CD4-positive, CD25-positive, alpha-beta regulatory T cell (primary cell): ENCODE measurements around the gene FDX2. TPM values are rescaled to one million over a fixed set of nuclear protein-coding genes. Genes with fewer than 3 reads are reported as not detected.
A peak's percentile ranks its signal among the peaks of the same experiment; 100 is the strongest.

Experiments used
- ATAC-seq, 2 donors: fragments of 150-1000 bp; cut with Tn5 transposase; one replicate each; pipeline ENCODE4 v1.10.0; 2021; ENCODE audit warnings: low read depth in 2 of 2, moderate number of reproducible peaks in 2 of 2, moderate library complexity in 1 of 2
- DNase-seq, 3 donors: peaks; one replicate each; pipeline versions ENCODE4 v3.0.0 to v3.0.0-alpha.2; 2012 to 2022; ENCODE audit warnings: mixed read lengths in 1 of 3
- H3K27ac ChIP-seq: one replicate; pipeline ENCODE4 v1.7.0; 2013; ENCODE audit warnings: mild to moderate bottlenecking, low read length; ENCODE audit not compliant: insufficient read depth, poor library complexity, severe bottlenecking
- H3K27me3 ChIP-seq: one replicate; pipeline ENCODE4 v1.7.0; 2013; ENCODE audit warnings: low read length; ENCODE audit not compliant: control insufficient read depth, insufficient read depth
- H3K36me3 ChIP-seq: one replicate; pipeline ENCODE4 v1.7.0; 2013; ENCODE audit warnings: mild to moderate bottlenecking, low read length, moderate library complexity; ENCODE audit not compliant: control insufficient read depth, insufficient read depth
- H3K4me1 ChIP-seq: 2 replicates; pipeline ENCODE4 v1.7.0; 2013; ENCODE audit warnings: mild to moderate bottlenecking, low read length; ENCODE audit not compliant: insufficient read depth, control insufficient read depth, poor library complexity, severe bottlenecking
- H3K4me3 ChIP-seq: one replicate; pipeline ENCODE4 v1.7.0; 2013; ENCODE audit warnings: low read depth, mild to moderate bottlenecking, low read length, moderate library complexity
- H3K9me3 ChIP-seq, 2 experiments: 1 replicate in 1 of 2; 2 replicates in 1 of 2; pipeline ENCODE4 v1.7.0; 2013; ENCODE audit warnings: low read length in 2 of 2, mild to moderate bottlenecking in 1 of 2, moderate library complexity in 1 of 2; ENCODE audit not compliant: control insufficient read depth in 2 of 2
- H3K27ac Mint-ChIP-seq, 3 donors: one replicate each; pipeline ENCODE4 v1.8.0; 2020 to 2022; ENCODE audit warnings: mild to moderate bottlenecking in 3 of 3, mixed read lengths in 3 of 3, moderate library complexity in 2 of 3
- H3K27me3 Mint-ChIP-seq: one replicate; pipeline ENCODE4 v1.8.0; 2022; ENCODE audit warnings: mild to moderate bottlenecking, mixed read lengths
- H3K36me3 Mint-ChIP-seq: one replicate; pipeline ENCODE4 v1.8.0; 2020; ENCODE audit warnings: mixed read lengths
- H3K4me1 Mint-ChIP-seq, 4 donors: one replicate each; pipeline ENCODE4 v1.8.0; 2020 to 2022; ENCODE audit warnings: mixed read lengths in 4 of 4, mild to moderate bottlenecking in 1 of 4
- H3K4me3 Mint-ChIP-seq, 4 donors: one replicate each; pipeline ENCODE4 v1.8.0; 2020 to 2022; ENCODE audit warnings: mild to moderate bottlenecking in 4 of 4, mixed read lengths in 4 of 4, moderate library complexity in 3 of 4
- H3K9me3 Mint-ChIP-seq, 7 donors: one replicate each; pipeline ENCODE4 v1.8.0; 2020 to 2022; ENCODE audit warnings: mixed read lengths in 7 of 7, mild to moderate bottlenecking in 3 of 7, moderate library complexity in 2 of 7
- polyA plus RNA-seq, 4 donors: library from polyadenylated mRNA; unstranded; fragments of 300-500 nt; fragmentation: Illumina TruSeq; gene quantifications; one replicate each; pipeline ENCODE4 v1.2.3, GENCODE V29; 2021
- total RNA-seq: library from RNA; stranded (reverse); gene quantifications from one replicate; pipeline ENCODE4 v1.2.3, GENCODE V29; 2022

Gene FDX2
- total and polyA plus RNA-seq, 5 donors from 2014 or later: 3.5 to 16.5 (median 13.4) TPM

GRCh38 chr19:10320602-10321416 is 5.0 kb upstream of the FDX2 start:
- Histone ChIP-seq H3K27me3 (no peaks in the 10 kb centered on the region), H3K36me3 (peaks cover 55% of the 10 kb centered on the region), H3K4me3 (no peak overlapping the region), H3K9me3 (no peaks in the 10 kb centered on the region), H3K4me1 (peaks cover 5% of the 10 kb centered on the region), H3K27ac (no peak overlapping the region)
- Mint-ChIP-seq H3K9me3 (no peaks in the 10 kb centered on the region), H3K27ac (peak overlapping the region in 1 of 3 donors; percentile 56), H3K36me3 (peaks cover 20% of the 10 kb centered on the region), H3K27me3 (no peaks in the 10 kb centered on the region), H3K4me3 (no peak overlapping the region), H3K4me1 (peaks cover 0 to 9% (median 3%) of the 10 kb centered on the region in 4 donors)
- DNase-seq (no peak), ATAC-seq (no peak)

- Histone ChIP-seq H3K4me1 (peaks cover 15% of the 10 kb centered on the region), H3K36me3 (peaks cover 40% of the 10 kb centered on the region), H3K27me3 (no peaks in the 10 kb centered on the region), H3K4me3 (no peak overlapping the region), H3K9me3 (no peaks in the 10 kb centered on the region), H3K27ac (no peak overlapping the region)
- no peaks in the 10 kb centered on the region for H3K27me3 Mint-ChIP-seq
- H3K27ac Mint-ChIP-seq: no peak overlapping the region
- H3K9me3 Mint-ChIP-seq: no peaks in the 10 kb centered on the region
- H3K4me1 Mint-ChIP-seq: peaks cover 0 to 20% (median 5%) of the 10 kb centered on the region in 4 donors
- H3K4me3 Mint-ChIP-seq: no peak overlapping the region
- DNase-seq (no peak), ATAC-seq (no peak)
- H3K36me3 Mint-ChIP-seq: peaks cover 21% of the 10 kb centered on the region
Observed at GRCh38 chr19:10318807-10319682, 3.2 kb upstream of the FDX2 start.

DNA sequence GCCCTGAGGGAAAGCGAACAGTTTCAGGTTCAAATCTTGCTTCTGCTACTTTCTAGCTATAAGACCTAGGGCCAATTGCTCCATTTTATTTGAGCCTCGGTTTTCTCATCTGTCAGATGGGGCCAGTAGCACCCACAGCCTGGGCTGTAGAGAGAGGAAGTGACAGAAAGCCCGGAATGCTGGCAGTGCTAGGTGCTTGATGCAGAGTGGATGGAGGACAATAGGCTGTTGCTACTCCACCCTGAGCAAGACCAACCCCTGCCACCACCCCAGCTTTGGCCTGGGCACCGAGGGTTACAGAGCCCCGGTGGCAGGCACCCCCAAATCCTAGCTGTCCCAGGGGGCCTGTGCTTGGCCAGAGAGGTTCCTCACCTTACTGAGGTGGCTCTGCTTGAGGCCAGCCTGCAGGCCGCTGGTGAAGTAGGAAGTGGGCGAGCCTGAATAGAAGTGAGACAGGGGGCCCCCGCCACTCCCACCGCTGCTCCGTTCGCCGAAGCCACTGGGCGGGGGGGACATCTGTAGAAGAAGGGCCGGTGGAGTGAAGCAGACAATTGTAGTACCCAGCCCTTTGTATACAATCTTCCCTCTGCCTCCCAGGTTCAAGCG is 2.1 kb upstream of the FDX2 start:
- DNase-seq: no peak
- no peak overlapping the region for H3K27ac Mint-ChIP-seq

DNA sequence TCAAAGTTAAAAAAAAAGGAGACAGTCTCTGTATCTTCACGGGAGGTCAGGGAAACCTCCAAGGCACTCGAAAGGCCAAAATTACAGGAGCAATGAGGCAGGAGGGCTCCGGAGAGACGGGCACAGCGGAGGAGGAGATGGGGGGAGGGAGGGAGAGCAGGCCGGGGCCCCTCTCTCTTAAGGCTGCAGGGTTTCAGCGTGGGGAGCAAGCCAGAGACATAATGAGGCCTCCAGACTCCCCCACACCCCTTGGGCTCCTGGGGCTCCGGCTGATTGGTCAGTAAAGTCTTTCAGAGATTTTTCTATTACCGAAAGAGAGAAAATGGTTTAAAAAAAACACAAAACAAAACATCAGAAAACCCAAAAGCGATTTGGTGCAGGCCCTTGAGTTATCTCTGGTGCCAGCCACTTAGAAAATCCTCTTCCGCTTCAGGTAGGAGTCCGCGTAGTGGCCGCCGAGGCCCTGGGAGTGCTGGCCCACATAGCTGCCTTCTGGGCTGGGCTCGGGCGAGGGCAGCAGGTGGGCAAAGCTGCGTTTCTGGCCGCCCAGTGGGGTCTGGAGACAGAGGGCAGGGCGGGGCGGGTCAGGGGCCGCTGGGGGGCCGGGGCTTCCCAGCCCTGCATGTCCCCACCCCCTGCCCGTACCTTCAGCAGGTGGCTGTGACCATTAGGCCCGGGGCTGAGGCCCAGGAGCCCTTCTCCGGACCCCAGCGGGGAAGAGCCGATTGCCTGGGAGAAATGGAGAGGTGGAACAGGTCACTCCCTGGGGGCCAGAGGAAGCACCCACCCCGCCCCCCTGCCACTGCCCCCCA is 1.4 kb upstream of the FDX2 start:
- Mint-ChIP-seq H3K27me3 (no peaks in the 10 kb centered on the region), H3K4me3 (no peak overlapping the region), H3K27ac (no peak overlapping the region), H3K9me3 (no peaks in the 10 kb centered on the region), H3K4me1 (peaks cover 0 to 20% (median 5%) of the 10 kb centered on the region in 4 donors), H3K36me3 (peaks cover 21% of the 10 kb centered on the region)
- no peaks in the 10 kb centered on the region for H3K27me3 ChIP-seq
- peaks cover 15% of the 10 kb centered on the region for H3K4me1 ChIP-seq
- peaks cover 26% of the 10 kb centered on the region for H3K36me3 ChIP-seq
- no peak for DNase-seq
- H3K27ac ChIP-seq: peak overlapping the region; percentile 61
- ATAC-seq: no peak
- no peak overlapping the region for H3K4me3 ChIP-seq
- no peaks in the 10 kb centered on the region for H3K9me3 ChIP-seq

More for the DNA sequence above, 2.1 kb upstream of the FDX2 start:
- H3K27ac ChIP-seq: no peak overlapping the region
- H3K9me3 ChIP-seq: no peaks in the 10 kb centered on the region
- no peaks in the 10 kb centered on the region for H3K27me3 ChIP-seq
- H3K36me3 ChIP-seq: peaks cover 31% of the 10 kb centered on the region
- Mint-ChIP-seq H3K27me3 (no peaks in the 10 kb centered on the region), H3K4me3 (no peak overlapping the region), H3K36me3 (peaks cover 21% of the 10 kb centered on the region), H3K4me1 (peaks cover 0 to 20% (median 5%) of the 10 kb centered on the region in 4 donors), H3K9me3 (no peaks in the 10 kb centered on the region)
- peaks cover 15% of the 10 kb centered on the region for H3K4me1 ChIP-seq
- H3K4me3 ChIP-seq: no peak overlapping the region
- ATAC-seq: no peak

- Histone ChIP-seq H3K36me3 (peaks cover 21% of the 10 kb centered on the region), H3K27ac (peak overlapping the region; percentile 61), H3K4me3 (no peak overlapping the region), H3K27me3 (no peaks in the 10 kb centered on the region), H3K4me1 (peaks cover 15% of the 10 kb centered on the region), H3K9me3 (no peaks in the 10 kb centered on the region)
- Mint-ChIP-seq H3K36me3 (peaks cover 14% of the 10 kb centered on the region), H3K27ac (peak overlapping the region; percentile 78 to 91 (median 88)), H3K4me1 (peaks cover 0 to 17% (median 5%) of the 10 kb centered on the region in 4 donors), H3K27me3 (no peaks in the 10 kb centered on the region), H3K4me3 (peak overlapping the region; percentile 58 to 92 (median 86)), H3K9me3 (no peaks in the 10 kb centered on the region)
- no peak for DNase-seq
- ATAC-seq: no peak
Observed at GRCh38 chr19:10316229-10317044, 622 bp upstream of the FDX2 start.

DNA sequence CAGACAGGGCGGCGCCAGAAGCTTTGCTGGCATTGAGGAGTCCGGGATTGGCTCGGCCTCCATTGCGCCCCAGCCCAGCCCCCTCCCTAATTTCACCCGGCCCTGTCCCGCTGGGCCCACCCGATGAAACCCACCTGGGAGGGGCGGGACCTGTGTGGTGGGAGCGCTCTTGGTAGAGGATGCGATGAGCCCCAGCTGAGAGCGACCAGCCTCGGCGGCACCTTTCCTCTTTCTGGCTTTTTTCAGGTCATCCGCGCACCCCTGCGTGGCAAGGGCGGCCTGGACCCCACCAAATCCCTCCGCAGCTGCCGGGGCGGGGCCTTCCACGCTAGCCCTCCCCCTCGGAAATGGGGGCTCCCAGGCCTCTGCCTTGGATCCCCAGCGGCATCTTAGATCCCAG is 6.4 kb downstream of the FDX2 start, which contains the start of gene ZGLP1:
ZGLP1 (minus strand) TSS at position 393 of the 400 bp plus-strand sequence.
- DNase-seq (no peak), ATAC-seq (no peak)
- H3K27me3 ChIP-seq: no peaks in the 10 kb centered on the region
- Mint-ChIP-seq H3K4me1 (peaks cover 0 to 3% (median 0%) of the 10 kb centered on the region in 4 donors), H3K4me3 (no peak within 1 kb of the TSS), H3K27me3 (no peaks in the 10 kb centered on the region), H3K9me3 (no peaks in the 10 kb centered on the region), H3K36me3 (no peaks in the 10 kb centered on the region), H3K27ac (no peak within 1 kb of the TSS)
- no peaks in the 10 kb centered on the region for H3K4me1 ChIP-seq
- H3K4me3 ChIP-seq: no peak within 1 kb of the TSS
- no peak within 1 kb of the TSS for H3K27ac ChIP-seq
- no peaks in the 10 kb centered on the region for H3K36me3 ChIP-seq
- no peaks in the 10 kb centered on the region for H3K9me3 ChIP-seq
